Measurements from ENCODE around the gene HMGN3. TPM values are rescaled to one million over a fixed set of nuclear protein-coding genes. Genes with fewer than 3 reads are reported as not detected.

The HMGN3 gene
- polyA plus RNA-seq, 1 donor (not counting 4 experiments of a cell fraction or from before 2014, with no cell fraction given), result 78.6 TPM

GRCh38 chr6:79225717-79226599, 8.5 kb downstream of the HMGN3 start:
- FAIRE-seq, result no peak

GRCh38 chr6:79223611-79224404, 10.7 kb downstream of the HMGN3 start:
- FAIRE-seq (no peak), DNase-seq (ENCODE audit: low read depth, low spot score) (no peak)
- H3K27me3 ChIP-seq (ENCODE audit: control insufficient read depth, extremely low read depth, insufficient read depth, low read length), result no peaks in the 10 kb centered on the region
- dilution Hi-C loops (cut with MboI; ENCODE audit: extremely low pct_ligation_motif_present, low sequenced_read_pairs), result no loop called here
- H3K9ac ChIP-seq (ENCODE audit: control insufficient read depth, extremely low read depth, insufficient read depth, low read length), result no peak overlapping the region
- no peak overlapping the region for H2AFZ ChIP-seq (ENCODE audit: control insufficient read depth, low read length)
- no peaks in the 10 kb centered on the region for H3K36me3 ChIP-seq (ENCODE audit: control insufficient read depth in 2 of 2, extremely low read depth in 1 of 2, insufficient read depth in 2 of 2, low read length in 2 of 2)
- TF ChIP-seq CTCF (optimal IDR thresholded peaks at IDR 0.05 in 1 of 3, IDR thresholded peaks at IDR 0.05 in 1 of 3, conservative IDR thresholded peaks at IDR 0.05 in 1 of 3; ENCODE audit: extremely low read depth in 1 of 3, insufficient read depth in 2 of 3, low read length in 3 of 3) (no peak), EZH2 (IDR thresholded peaks at IDR 0.05; ENCODE audit: low read length) (no peak)
- H3K4me3 ChIP-seq (ENCODE audit: control insufficient read depth in 2 of 3, extremely low read depth in 1 of 3, insufficient read depth in 2 of 3, low read depth in 1 of 3, low read length in 3 of 3), result no peak overlapping the region
- no peaks in the 10 kb centered on the region for H3K9me1 ChIP-seq (ENCODE audit: control insufficient read depth, extremely low read depth, insufficient read depth, low read length)
- no peaks in the 10 kb centered on the region for H4K20me1 ChIP-seq (ENCODE audit: control insufficient read depth, extremely low read depth, insufficient read depth, low read length)
- H3K9me3 ChIP-seq (ENCODE audit: control insufficient read depth, low read depth, low read length), result no peaks in the 10 kb centered on the region
- H3K79me2 ChIP-seq (ENCODE audit: control insufficient read depth, insufficient read depth, low read length), result peaks cover 6% of the 10 kb centered on the region
- H3K27ac ChIP-seq (ENCODE audit: control insufficient read depth, insufficient read depth, low read length), result no peak overlapping the region
- peaks cover 3% of the 10 kb centered on the region for H3K4me1 ChIP-seq (ENCODE audit: control insufficient read depth, extremely low read depth, insufficient read depth, low read length)
- no peak overlapping the region for H3K4me2 ChIP-seq (ENCODE audit: control insufficient read depth, extremely low read depth, insufficient read depth, low read depth, low read length)

More at GRCh38 chr6:79225717-79226599, 8.5 kb downstream of the HMGN3 start:
- Histone ChIP-seq H3K27ac (ENCODE audit: control insufficient read depth, insufficient read depth, low read length) (no peak overlapping the region), H3K4me1 (ENCODE audit: control insufficient read depth, extremely low read depth, insufficient read depth, low read length) (peaks cover 6% of the 10 kb centered on the region), H3K4me2 (ENCODE audit: control insufficient read depth, extremely low read depth, insufficient read depth, low read depth, low read length) (no peak overlapping the region), H3K9me1 (ENCODE audit: control insufficient read depth, extremely low read depth, insufficient read depth, low read length) (no peaks in the 10 kb centered on the region), H3K27me3 (ENCODE audit: control insufficient read depth, extremely low read depth, insufficient read depth, low read length) (no peaks in the 10 kb centered on the region), H3K4me3 (ENCODE audit: control insufficient read depth in 2 of 3, extremely low read depth in 1 of 3, insufficient read depth in 2 of 3, low read depth in 1 of 3, low read length in 3 of 3) (no peak overlapping the region), H4K20me1 (ENCODE audit: control insufficient read depth, extremely low read depth, insufficient read depth, low read length) (no peaks in the 10 kb centered on the region), H3K9me3 (ENCODE audit: control insufficient read depth, low read depth, low read length) (no peaks in the 10 kb centered on the region), H2AFZ (ENCODE audit: control insufficient read depth, low read length) (no peak overlapping the region), H3K79me2 (ENCODE audit: control insufficient read depth, insufficient read depth, low read length) (peaks cover 6% of the 10 kb centered on the region), H3K36me3 (ENCODE audit: control insufficient read depth in 2 of 2, extremely low read depth in 1 of 2, insufficient read depth in 2 of 2, low read length in 2 of 2) (no peaks in the 10 kb centered on the region), H3K9ac (ENCODE audit: control insufficient read depth, extremely low read depth, insufficient read depth, low read length) (no peak overlapping the region)
- TF ChIP-seq EZH2 (IDR thresholded peaks at IDR 0.05; ENCODE audit: low read length), result no peak
- no peak for TF ChIP-seq CTCF (optimal IDR thresholded peaks at IDR 0.05 in 1 of 3, IDR thresholded peaks at IDR 0.05 in 1 of 3, conservative IDR thresholded peaks at IDR 0.05 in 1 of 3; ENCODE audit: extremely low read depth in 1 of 3, insufficient read depth in 2 of 3, low read length in 3 of 3)
- no peak for DNase-seq (ENCODE audit: low read depth, low spot score)
- dilution Hi-C loops (cut with MboI; ENCODE audit: extremely low pct_ligation_motif_present, low sequenced_read_pairs), result no loop called here

Measured in keratinocyte (primary cell).